HUES6 (cell line): ENCODE results near the gene NBPF12.
"Not testable (repeated sequence)": the region's sequence is repeated elsewhere in the genome, so short reads cannot be mapped to it uniquely, and the experiment has no call there.

Experiments used
- H3K27ac ChIP-seq: 2 replicates; pipeline ENCODE4 v1.7.0; 2013; ENCODE audit warnings: low read depth, mild to moderate bottlenecking, low read length, inconsistent platforms
- H3K27me3 ChIP-seq: 2 replicates; pipeline ENCODE4 v1.6.1; 2013; ENCODE audit warnings: low read length; ENCODE audit not compliant: control insufficient read depth, insufficient read depth
- H3K36me3 ChIP-seq: 2 replicates; pipeline ENCODE4 v1.6.1; 2013; ENCODE audit warnings: low read length; ENCODE audit not compliant: control insufficient read depth, insufficient read depth
- H3K4me1 ChIP-seq: 2 replicates; pipeline ENCODE4 v1.6.1; 2013; ENCODE audit warnings: low read length; ENCODE audit not compliant: control insufficient read depth, insufficient read depth
- H3K4me3 ChIP-seq: 2 replicates; pipeline ENCODE4 v1.5.1; 2013; ENCODE audit warnings: low read depth, low read length
- H3K9ac ChIP-seq: one replicate; pipeline ENCODE4 v1.6.1; 2013; ENCODE audit warnings: mild to moderate bottlenecking, low read length
- H3K9me3 ChIP-seq: 2 replicates; pipeline ENCODE4 v1.6.1; 2013; ENCODE audit warnings: low read depth, low read length; ENCODE audit not compliant: control insufficient read depth, insufficient read depth

The NBPF12 gene, protein sequence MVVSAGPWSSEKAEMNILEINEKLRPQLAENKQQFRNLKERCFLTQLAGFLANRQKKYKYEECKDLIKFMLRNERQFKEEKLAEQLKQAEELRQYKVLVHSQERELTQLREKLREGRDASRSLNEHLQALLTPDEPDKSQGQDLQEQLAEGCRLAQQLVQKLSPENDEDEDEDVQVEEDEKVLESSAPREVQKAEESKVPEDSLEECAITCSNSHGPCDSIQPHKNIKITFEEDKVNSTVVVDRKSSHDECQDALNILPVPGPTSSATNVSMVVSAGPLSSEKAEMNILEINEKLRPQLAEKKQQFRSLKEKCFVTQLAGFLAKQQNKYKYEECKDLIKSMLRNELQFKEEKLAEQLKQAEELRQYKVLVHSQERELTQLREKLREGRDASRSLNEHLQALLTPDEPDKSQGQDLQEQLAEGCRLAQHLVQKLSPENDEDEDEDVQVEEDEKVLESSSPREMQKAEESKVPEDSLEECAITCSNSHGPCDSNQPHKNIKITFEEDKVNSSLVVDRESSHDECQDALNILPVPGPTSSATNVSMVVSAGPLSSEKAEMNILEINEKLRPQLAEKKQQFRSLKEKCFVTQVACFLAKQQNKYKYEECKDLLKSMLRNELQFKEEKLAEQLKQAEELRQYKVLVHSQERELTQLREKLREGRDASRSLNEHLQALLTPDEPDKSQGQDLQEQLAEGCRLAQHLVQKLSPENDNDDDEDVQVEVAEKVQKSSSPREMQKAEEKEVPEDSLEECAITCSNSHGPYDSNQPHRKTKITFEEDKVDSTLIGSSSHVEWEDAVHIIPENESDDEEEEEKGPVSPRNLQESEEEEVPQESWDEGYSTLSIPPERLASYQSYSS (N-terminal part only)

DNA sequence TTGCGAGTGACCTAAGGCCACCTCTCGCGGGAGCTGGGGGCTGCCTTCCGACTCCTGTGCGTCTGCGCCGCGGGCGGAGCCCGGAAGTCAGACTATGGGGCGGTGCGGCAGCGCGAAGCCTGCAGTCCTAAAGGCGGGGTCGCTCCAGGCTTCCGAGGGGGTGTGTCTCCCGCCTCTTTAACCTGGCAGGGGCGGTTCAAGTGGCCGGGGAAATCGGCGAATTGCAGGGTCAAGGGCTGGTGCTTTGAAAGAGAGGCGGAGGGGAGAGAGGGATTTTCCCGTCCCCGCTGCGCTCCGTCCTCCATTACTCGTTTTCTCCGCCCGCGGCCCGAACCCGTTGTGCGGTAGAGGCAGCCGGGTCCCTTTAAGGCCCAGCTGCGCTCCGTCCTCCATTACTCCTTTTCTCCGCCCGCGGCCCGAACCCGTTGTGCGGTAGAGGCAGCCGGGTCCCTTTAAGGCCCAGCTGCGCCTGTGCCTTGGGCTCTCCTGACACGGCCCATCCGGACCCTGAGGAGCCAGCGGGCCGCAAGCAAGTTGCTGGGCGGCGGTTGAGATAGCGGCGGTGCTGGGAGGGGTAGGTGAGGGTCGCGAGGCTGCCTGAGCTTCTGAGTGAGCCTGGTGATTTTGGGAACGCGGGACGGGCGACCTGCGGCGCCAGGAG, at the start of gene NBPF12:
NBPF12 (plus strand) TSS at position 83 of the 661 bp plus-strand sequence. CDS start 21,820 bp downstream, outside the sequence.
- not testable (repeated sequence) for H3K9me3 ChIP-seq, H3K4me1 ChIP-seq, H3K27me3 ChIP-seq, H3K36me3 ChIP-seq
- H3K9ac ChIP-seq = peak within 1 kb of the TSS; percentile 88
- H3K27ac ChIP-seq = peak within 1 kb of the TSS; percentile 33; the same call in 1 of the 2 replicates
- H3K4me3 ChIP-seq = peak within 1 kb of the TSS; percentile 89

DNA sequence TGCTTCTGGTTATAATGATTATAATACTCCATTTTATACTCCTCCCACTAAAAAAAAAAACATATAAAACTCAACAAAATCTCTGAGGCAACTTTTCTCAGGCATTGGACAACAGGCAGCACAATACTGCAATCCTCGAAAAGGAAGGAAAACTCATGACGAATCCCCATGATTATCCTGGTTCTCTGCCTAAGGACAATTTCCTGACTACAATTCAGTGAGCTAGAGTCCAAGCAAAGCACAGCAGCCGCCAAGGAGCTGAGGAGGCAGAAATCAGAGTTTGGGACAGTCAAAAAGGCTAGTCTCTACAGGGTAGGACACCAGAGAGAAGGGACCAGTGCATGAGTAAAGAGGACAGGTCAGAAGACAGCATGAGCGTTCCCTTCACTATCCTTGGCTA, 46.8 kb upstream of the NBPF12 start:
- not testable (repeated sequence) for H3K27ac ChIP-seq, H3K4me3 ChIP-seq, H3K27me3 ChIP-seq, H3K36me3 ChIP-seq, H3K4me1 ChIP-seq, H3K9ac ChIP-seq, H3K9me3 ChIP-seq

DNA sequence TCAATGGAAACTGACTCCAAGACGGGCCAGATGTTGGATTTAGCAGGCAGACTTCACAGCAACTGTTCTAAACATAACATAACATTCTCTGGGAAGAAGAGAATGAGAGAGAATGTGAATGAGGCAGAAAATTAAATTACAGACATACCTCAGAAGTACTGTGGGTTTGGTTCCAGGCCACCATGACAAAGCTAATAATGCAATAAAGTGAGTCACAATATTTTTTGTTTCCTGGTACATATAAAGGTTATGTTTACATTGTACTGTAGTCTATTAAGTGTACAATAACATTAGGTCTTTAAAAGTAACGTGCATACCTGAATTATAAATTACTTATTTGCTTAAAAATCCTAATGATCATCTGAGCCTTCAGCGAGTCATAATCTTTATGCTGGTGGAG, 45.8 kb upstream of the NBPF12 start:
- H3K27ac ChIP-seq, H3K9ac ChIP-seq, H3K4me3 ChIP-seq, H3K4me1 ChIP-seq, H3K36me3 ChIP-seq, H3K27me3 ChIP-seq, H3K9me3 ChIP-seq: not testable (repeated sequence)

DNA sequence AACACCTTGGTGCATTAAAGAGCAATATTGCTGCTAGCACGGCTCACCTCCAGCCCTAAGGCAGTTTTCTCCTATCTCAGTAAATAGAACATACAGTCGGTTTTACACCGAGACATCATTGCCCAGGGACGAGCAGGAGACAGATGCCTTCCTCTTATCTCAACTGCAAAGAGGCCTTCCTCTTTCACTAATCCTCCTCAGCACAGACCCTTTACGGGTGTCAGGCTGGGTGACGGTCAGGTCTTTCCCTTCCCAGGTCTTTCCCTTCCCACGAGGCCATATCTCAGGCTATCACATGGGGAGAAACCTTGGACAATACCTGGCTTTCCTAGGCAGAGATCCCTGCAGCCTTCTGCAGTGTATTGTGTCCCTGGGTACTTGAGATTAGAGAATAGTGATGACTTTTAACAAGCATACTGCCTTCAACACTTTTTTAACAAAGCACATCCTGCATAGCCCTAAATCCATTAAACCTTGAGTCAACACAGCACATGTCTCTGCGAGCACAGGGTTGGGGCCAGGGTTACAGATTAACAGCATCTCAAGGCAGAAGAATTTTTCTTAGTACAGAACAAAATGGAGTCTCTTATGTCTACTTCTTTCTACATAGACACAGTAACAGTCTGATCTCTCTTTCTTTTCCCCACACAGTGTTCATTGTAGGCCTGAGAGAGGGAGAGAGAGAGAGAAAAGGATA, 30.4 kb upstream of the NBPF12 start:
- H3K4me1 ChIP-seq, H3K27ac ChIP-seq, H3K27me3 ChIP-seq, H3K36me3 ChIP-seq, H3K9ac ChIP-seq, H3K4me3 ChIP-seq, H3K9me3 ChIP-seq: not testable (repeated sequence)

DNA sequence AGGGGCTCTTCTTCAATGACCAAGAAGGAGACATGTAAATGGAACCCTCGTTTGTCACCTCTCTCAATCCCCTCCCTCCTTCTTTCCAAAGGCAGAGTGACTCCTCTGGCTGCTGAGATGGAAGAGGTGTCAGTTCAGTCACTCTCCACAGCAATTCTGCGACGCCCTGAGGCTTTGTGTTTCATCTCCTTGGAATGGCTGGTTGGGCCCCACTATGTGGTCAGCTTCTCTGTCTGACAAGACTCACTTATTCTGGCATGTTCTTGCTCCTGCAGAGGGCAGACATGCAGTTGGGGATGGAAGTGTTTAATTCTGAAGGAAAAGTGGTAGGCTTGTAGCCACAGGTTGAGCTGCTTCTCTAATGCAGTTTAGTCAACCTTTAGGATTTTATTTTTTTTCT, 25.1 kb upstream of the NBPF12 start:
- H3K27ac ChIP-seq, H3K9ac ChIP-seq, H3K36me3 ChIP-seq, H3K9me3 ChIP-seq, H3K4me3 ChIP-seq, H3K4me1 ChIP-seq, H3K27me3 ChIP-seq: not testable (repeated sequence)

DNA sequence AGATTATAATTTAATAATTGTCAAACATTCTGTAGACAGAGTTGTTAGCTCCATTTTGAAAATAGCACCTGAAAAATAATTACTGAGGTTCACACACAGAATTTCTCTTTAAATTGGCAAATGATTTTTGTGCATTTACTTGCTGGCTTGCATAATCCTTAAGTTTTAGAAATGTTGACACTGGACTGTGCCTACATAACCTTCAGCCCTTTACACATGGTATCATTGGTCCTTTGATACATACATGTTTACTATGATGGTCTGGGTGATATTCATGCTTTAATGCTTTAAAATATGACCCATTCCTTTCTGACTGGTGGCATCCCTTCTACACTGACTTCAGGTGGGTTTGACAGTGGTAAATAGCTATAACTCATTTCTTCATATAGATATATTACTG, 17.3 kb upstream of the NBPF12 start:
- not testable (repeated sequence) for H3K4me3 ChIP-seq, H3K27ac ChIP-seq, H3K36me3 ChIP-seq, H3K9ac ChIP-seq, H3K27me3 ChIP-seq, H3K4me1 ChIP-seq, H3K9me3 ChIP-seq

DNA sequence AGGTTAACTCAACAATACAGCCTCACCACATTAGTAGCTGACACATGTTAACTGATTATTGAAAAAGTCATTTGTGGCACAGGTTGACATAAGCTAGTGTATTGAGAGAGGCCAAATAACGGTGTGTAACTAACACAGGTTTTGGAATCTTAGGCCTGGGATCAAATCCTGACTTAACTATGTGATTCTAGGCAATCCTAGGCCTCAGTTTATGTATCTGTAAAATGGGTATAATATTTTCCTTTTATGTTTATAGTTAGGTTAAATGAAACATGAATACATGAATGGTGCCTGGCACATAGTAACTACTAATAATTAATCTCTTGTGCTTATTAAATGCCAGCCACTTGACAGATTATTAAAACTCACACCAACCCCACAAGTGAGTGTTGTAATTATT, 15.5 kb upstream of the NBPF12 start:
- not testable (repeated sequence) for H3K4me1 ChIP-seq, H3K9me3 ChIP-seq, H3K4me3 ChIP-seq, H3K36me3 ChIP-seq, H3K27me3 ChIP-seq, H3K27ac ChIP-seq, H3K9ac ChIP-seq

DNA sequence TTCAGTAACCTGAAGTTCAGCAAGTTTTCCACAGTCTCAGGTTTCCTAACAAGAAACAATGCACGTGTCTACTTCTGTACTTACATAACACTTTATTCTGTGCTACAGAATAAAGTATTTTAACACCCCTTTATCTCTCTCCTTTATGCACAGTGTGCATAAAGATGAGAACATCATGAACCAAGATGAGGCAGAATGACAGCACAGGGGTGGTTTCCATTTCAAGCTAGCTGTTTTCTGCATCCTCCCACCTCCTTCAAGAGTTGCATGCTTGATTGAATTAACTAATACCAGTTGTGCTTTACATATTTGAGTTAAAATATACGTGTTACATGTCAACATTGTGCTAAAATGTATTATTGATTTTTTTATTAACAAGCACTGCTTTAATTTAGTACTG, 14.0 kb upstream of the NBPF12 start:
- H3K36me3 ChIP-seq, H3K27ac ChIP-seq, H3K4me1 ChIP-seq, H3K9me3 ChIP-seq, H3K27me3 ChIP-seq, H3K4me3 ChIP-seq, H3K9ac ChIP-seq: not testable (repeated sequence)

DNA sequence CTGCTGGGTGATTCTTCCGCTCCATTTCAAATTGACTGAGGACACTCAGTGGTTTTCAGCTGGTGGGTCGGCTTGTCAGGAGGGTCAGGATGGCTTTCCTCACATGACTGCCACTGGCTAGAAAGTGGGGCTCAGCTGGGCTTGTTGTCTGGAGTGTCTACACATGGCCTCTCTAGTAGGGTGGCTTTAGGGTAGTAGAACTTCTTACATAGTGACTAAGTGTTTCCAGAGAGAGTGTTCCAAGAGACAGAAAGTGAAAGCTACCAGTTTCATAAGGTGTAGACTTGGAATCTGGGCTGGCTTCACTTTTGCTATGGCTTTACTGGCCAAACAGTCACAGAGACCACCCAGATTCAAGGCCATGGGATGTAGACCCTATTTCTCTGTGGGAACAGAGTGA, 11.7 kb upstream of the NBPF12 start:
- H3K4me3 ChIP-seq, H3K36me3 ChIP-seq, H3K9me3 ChIP-seq, H3K27ac ChIP-seq, H3K9ac ChIP-seq, H3K4me1 ChIP-seq, H3K27me3 ChIP-seq: not testable (repeated sequence)

DNA sequence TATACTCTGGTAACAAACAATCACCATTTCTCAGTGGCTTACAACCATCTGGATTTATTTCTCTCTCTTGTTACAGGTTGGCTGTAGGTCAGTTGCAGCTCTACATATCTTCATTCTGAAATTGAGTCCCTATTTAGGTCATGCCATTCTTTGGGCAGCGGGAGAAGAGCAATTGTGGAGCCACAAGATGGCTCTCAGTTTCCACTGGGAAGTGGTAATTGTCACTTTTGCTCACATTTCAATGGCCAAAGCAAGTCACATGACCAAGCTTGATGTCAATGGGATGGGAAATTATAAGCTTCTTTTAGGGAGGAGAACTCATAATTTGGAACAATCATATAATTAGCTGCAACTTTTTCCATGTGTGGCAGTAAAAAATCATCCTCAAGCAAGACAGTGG, 7.9 kb upstream of the NBPF12 start:
- H3K27ac ChIP-seq = not testable (repeated sequence)

More for the DNA sequence above, 7.9 kb upstream of the NBPF12 start:
- H3K27me3 ChIP-seq, H3K9ac ChIP-seq, H3K36me3 ChIP-seq, H3K9me3 ChIP-seq, H3K4me1 ChIP-seq, H3K4me3 ChIP-seq: not testable (repeated sequence)
